GM23248 (cell line): ENCODE measurements around the gene TPRA1.

Experiments
- EZH2 ChIP-seq: fragments of 200-600 bp; sonication (generic); IDR thresholded peaks from 2 replicates; pipeline ENCODE4 v1.6.1; 2018; ENCODE audit warnings: antibody characterized with exemption, mild to moderate bottlenecking; ENCODE audit not compliant: insufficient read depth, poor library complexity, severe bottlenecking
- EZH2phosphoT487 ChIP-seq: fragments of 200-600 bp; sonication (generic); IDR thresholded peaks from 2 replicates; pipeline ENCODE4 v1.6.1; 2018; ENCODE audit warnings: antibody characterized with exemption, moderate library complexity, mild to moderate bottlenecking, low read depth; ENCODE audit not compliant: insufficient read depth

DNA sequence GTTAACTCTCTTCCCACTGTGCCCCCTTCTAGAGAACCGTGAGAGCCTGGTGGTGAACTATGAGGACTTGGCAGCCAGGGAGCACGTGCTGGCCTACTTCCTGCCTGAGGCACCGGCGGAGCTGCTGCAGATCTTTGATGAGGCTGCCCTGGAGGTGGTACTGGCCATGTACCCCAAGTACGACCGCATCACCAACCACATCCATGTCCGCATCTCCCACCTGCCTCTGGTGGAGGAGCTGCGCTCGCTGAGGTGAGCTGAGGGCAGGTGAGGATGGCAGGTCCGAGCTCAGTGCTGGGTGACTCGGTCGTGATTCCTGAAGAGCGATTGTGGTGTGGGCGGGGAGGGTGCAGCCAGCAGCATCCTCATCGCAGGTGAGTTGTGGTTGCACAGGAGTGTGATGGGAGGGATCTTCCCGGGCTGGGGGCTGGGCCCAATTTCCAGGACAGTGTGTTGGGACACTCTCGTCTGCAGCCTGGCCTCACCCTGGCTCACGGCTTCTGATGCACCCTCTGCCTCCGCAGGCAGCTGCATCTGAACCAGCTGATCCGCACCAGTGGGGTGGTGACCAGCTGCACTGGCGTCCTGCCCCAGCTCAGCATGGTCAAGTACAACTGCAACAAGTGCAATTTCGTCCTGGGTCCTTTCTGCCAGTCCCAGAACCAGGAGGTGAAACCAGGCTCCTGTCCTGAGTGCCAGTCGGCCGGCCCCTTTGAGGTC lies 15.7 kb upstream of the TPRA1 start:
- no peak for TF ChIP-seq EZH2
- TF ChIP-seq EZH2phosphoT487 = no peak
